Esophagus squamous epithelium (tissue), 5 donors: ENCODE data around the gene GBGT1. TPM values are rescaled to one million over a fixed set of nuclear protein-coding genes. Genes with fewer than 3 reads are reported as not detected.
A peak's percentile ranks its signal among the peaks of the same experiment; 100 is the strongest.

Experiments used
- DNase-seq: peaks from one replicate; lab custom pipeline; 2025; lab: John Stamatoyannopoulos, UW
- H3K27ac ChIP-seq, 4 donors: fragments of 200-600 bp; sonication (generic); one replicate each; pipeline ENCODE4 v1.5.1; 2016 to 2019; ENCODE audit warnings: mild to moderate bottlenecking in 1 of 4
- H3K27me3 ChIP-seq, 4 donors: fragments of 200-600 bp; sonication (generic); 1 replicate in 3 of 4; 2 replicates in 1 of 4; pipeline versions ENCODE4 v1.5.1 to v1.6.0; 2017 to 2021; ENCODE audit warnings: antibody characterized with exemption in 1 of 4
- H3K36me3 ChIP-seq, 3 donors: fragments of 200-600 bp; sonication (generic); one replicate each; pipeline ENCODE4 v1.5.1; 2016 to 2019
- H3K4me1 ChIP-seq, 3 donors: fragments of 200-600 bp; sonication (generic); one replicate each; pipeline ENCODE4 v1.5.1; 2017 to 2019
- H3K4me3 ChIP-seq, 4 donors: fragments of 200-600 bp; sonication (generic); 1 replicate in 3 of 4; 2 replicates in 1 of 4; pipeline ENCODE4 v1.5.1; 2016 to 2019; ENCODE audit warnings: mild to moderate bottlenecking in 2 of 4, moderate library complexity in 1 of 4
- H3K9me3 ChIP-seq, 3 donors: fragments of 200-600 bp; sonication (generic); one replicate each; pipeline ENCODE4 v1.5.1; 2016 to 2019
- POLR2A ChIP-seq, 4 donors: fragments of 450-650 bp; IDR thresholded peaks; one replicate each; pipeline ENCODE4 v1.6.1; 2017; ENCODE audit warnings: antibody characterized with exemption in 4 of 4, mild to moderate bottlenecking in 4 of 4, moderate library complexity in 3 of 4
- WGBS, 2 donors: methylation state at CpG; one replicate each; pipeline ENCODE4 v1.1.5; 2018; 5-methylcytosine and 5-hydroxymethylcytosine counted together
- intact Hi-C: fragments of 100-400 bp; cut with DNase I; formaldehyde crosslinking; loops from one replicate; pipeline ENCODE4 v1.15.0; 2022
- total RNA-seq, 4 donors: library from RNA; depleted of rRNA; stranded (reverse); fragments of >200 nt; gene quantifications; one replicate each; pipeline ENCODE4 v1.1.0, GENCODE V29; 2016
- TF ChIP-seq, protein P1 (sequence below), 6 experiments: fragments of 450-650 bp in 4 of 6; fragments of 200-600 bp in 2 of 6; sonication (generic) in 2 of 6; IDR thresholded peaks; one replicate each; pipeline ENCODE4 v1.5.1; 2016 to 2019; ENCODE audit warnings: antibody characterized with exemption in 6 of 6, mild to moderate bottlenecking in 4 of 6, moderate library complexity in 4 of 6
- donor health status: DM: yes; HTN: yes; CAD: no.

Gene GBGT1
- total RNA-seq, 4 donors from 2014 or later = 3.0 to 8.8 (median 3.8) TPM

- H3K27ac ChIP-seq = peak overlapping the region; percentile 94 to 97 (median 95)
- no peaks in the 10 kb centered on the region for H3K9me3 ChIP-seq
- peak in 2 of 4 donors; percentile 49 to 59 for TF ChIP-seq POLR2A (IDR thresholded peaks at IDR 0.05)
- TF ChIP-seq, protein P1, sequence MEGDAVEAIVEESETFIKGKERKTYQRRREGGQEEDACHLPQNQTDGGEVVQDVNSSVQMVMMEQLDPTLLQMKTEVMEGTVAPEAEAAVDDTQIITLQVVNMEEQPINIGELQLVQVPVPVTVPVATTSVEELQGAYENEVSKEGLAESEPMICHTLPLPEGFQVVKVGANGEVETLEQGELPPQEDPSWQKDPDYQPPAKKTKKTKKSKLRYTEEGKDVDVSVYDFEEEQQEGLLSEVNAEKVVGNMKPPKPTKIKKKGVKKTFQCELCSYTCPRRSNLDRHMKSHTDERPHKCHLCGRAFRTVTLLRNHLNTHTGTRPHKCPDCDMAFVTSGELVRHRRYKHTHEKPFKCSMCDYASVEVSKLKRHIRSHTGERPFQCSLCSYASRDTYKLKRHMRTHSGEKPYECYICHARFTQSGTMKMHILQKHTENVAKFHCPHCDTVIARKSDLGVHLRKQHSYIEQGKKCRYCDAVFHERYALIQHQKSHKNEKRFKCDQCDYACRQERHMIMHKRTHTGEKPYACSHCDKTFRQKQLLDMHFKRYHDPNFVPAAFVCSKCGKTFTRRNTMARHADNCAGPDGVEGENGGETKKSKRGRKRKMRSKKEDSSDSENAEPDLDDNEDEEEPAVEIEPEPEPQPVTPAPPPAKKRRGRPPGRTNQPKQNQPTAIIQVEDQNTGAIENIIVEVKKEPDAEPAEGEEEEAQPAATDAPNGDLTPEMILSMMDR (IDR thresholded peaks at IDR 0.05) = no peak
- H3K4me3 ChIP-seq = peak overlapping the region; percentile 63 to 96 (median 76)
- DNase-seq = no peak
- H3K4me1 ChIP-seq = peaks cover 72 to 92% (median 75%) of the 10 kb centered on the region in 3 donors
- no peaks in the 10 kb centered on the region for H3K27me3 ChIP-seq
- WGBS, 2 donors = no CpG with 5 or more reads among the region's 66 CpGs
- intact Hi-C loops = no loop called here
- H3K36me3 ChIP-seq = peaks cover 0 to 7% (median 0%) of the 10 kb centered on the region in 3 donors
These were observed 43.1 kb downstream of the GBGT1 start for GRCh38 chr9:133120501-133121197.

- Histone ChIP-seq H3K9me3 (no peaks in the 10 kb centered on the region), H3K27me3 (no peaks in the 10 kb centered on the region), H3K4me3 (peak overlapping the region; percentile 63 to 96 (median 76)), H3K27ac (peak overlapping the region; percentile 94 to 97 (median 95)), H3K36me3 (peaks cover 0 to 7% (median 0%) of the 10 kb centered on the region in 3 donors), H3K4me1 (peaks cover 77 to 92% (median 77%) of the 10 kb centered on the region in 3 donors)
- intact Hi-C loops = no loop called here
- no peak for DNase-seq
- 14 to 23% methylated on average over 7 to 8 of the region's 21 CpGs for WGBS, 2 donors
- TF ChIP-seq, protein P1 (IDR thresholded peaks at IDR 0.05) = no peak
- peak in 1 of 4 donors; percentile 47 for TF ChIP-seq POLR2A (IDR thresholded peaks at IDR 0.05)
These were observed 43.7 kb downstream of the GBGT1 start for GRCh38 chr9:133119846-133120500.

GRCh38 chr9:133119103-133119845 is 44.4 kb downstream of the GBGT1 start:
- WGBS, 2 donors = 40% methylated on average over 7 of the region's 21 CpGs
- intact Hi-C loops = no loop called here
- Histone ChIP-seq H3K4me3 (peak overlapping the region; percentile 63 to 96 (median 76)), H3K4me1 (peaks cover 80 to 92% (median 82%) of the 10 kb centered on the region in 3 donors), H3K27ac (peak overlapping the region; percentile 94 to 97 (median 95)), H3K27me3 (no peaks in the 10 kb centered on the region), H3K9me3 (no peaks in the 10 kb centered on the region), H3K36me3 (peaks cover 0 to 7% (median 0%) of the 10 kb centered on the region in 3 donors)
- DNase-seq = no peak
- TF ChIP-seq POLR2A (IDR thresholded peaks at IDR 0.05) = peak in 1 of 4 donors; percentile 16
- TF ChIP-seq, protein P1 (IDR thresholded peaks at IDR 0.05) = no peak

GRCh38 chr9:133118568-133118967 is 45.1 kb downstream of the GBGT1 start:
- intact Hi-C loops = no loop called here

More at GRCh38 chr9:133118568-133118967, 45.1 kb downstream of the GBGT1 start:
- TF ChIP-seq, protein P1 (IDR thresholded peaks at IDR 0.05) = no peak
- peak overlapping the region; percentile 94 to 97 (median 95) for H3K27ac ChIP-seq
- peaks cover 0 to 7% (median 0%) of the 10 kb centered on the region in 3 donors for H3K36me3 ChIP-seq
- H3K27me3 ChIP-seq = no peaks in the 10 kb centered on the region
- DNase-seq = no peak
- WGBS, 2 donors = 38 to 39% methylated on average over 1 to 3 of the region's 3 CpGs
- peaks cover 87 to 97% (median 89%) of the 10 kb centered on the region in 3 donors for H3K4me1 ChIP-seq
- peak overlapping the region in 1 of 4 donors; percentile 96 for H3K4me3 ChIP-seq
- H3K9me3 ChIP-seq = no peaks in the 10 kb centered on the region
